Right renal pelvis (tissue), 4 donors: ENCODE results near the gene ASIC5. TPM values are rescaled to one million over a fixed set of nuclear protein-coding genes. Genes with fewer than 3 reads are reported as not detected.
A peak's percentile ranks its signal among the peaks of the same experiment; 100 is the strongest.

ENCODE experiments used
- DNase-seq, 4 donors: peaks; one replicate each; pipeline ENCODE4 v3.0.0-alpha.2; 2013; ENCODE audit warnings: low read depth in 4 of 4, low spot score in 3 of 4, missing footprints in 1 of 4
- polyA plus RNA-seq, 4 donors: library from polyadenylated mRNA; unstranded; fragments of 120-200 nt; gene quantifications; one replicate each; pipeline ENCODE4 v1.2.1, GENCODE V29; 2013; ENCODE audit not compliant: insufficient read length in 4 of 4

The ASIC5 gene
- polyA plus RNA-seq, 4 donors, result 0.12 to 0.20 TPM; not detected in 2

GRCh38 chr4:155883895-155884294 is 17.8 kb upstream of the ASIC5 start:
- DNase-seq, result no peak

GRCh38 chr4:155881555-155881954 is 15.5 kb upstream of the ASIC5 start:
- DNase-seq, result no peak

GRCh38 chr4:155879767-155880166 is 13.7 kb upstream of the ASIC5 start:
- DNase-seq, result no peak

GRCh38 chr4:155878611-155879010 is 12.5 kb upstream of the ASIC5 start:
- DNase-seq, result no peak

- DNase-seq, result no peak
These were observed 11.9 kb upstream of the ASIC5 start for GRCh38 chr4:155877971-155878370.

GRCh38 chr4:155875878-155876277 is 9.8 kb upstream of the ASIC5 start:
- no peak for DNase-seq

GRCh38 chr4:155855897-155856296 is 10.2 kb downstream of the ASIC5 start:
- no peak for DNase-seq

- DNase-seq, result no peak
These were observed 11.4 kb downstream of the ASIC5 start for GRCh38 chr4:155854582-155855226.

GRCh38 chr4:155853189-155853588 is 12.9 kb downstream of the ASIC5 start:
- DNase-seq, result no peak

GRCh38 chr4:155849042-155849441 is 17.0 kb downstream of the ASIC5 start:
- no peak for DNase-seq

- DNase-seq, result no peak
These were observed 19.1 kb downstream of the ASIC5 start for GRCh38 chr4:155846929-155847328.

GRCh38 chr4:155842080-155842479 is 24.0 kb downstream of the ASIC5 start:
- no peak for DNase-seq

- DNase-seq, result no peak
These were observed 28.8 kb downstream of the ASIC5 start for GRCh38 chr4:155837203-155837796.

GRCh38 chr4:155832664-155833063 is 33.4 kb downstream of the ASIC5 start:
- no peak for DNase-seq

- no peak for DNase-seq
These were observed 37.4 kb downstream of the ASIC5 start for GRCh38 chr4:155828628-155829027.

GRCh38 chr4:155822572-155822971 is 43.5 kb downstream of the ASIC5 start:
- DNase-seq, result no peak

- no peak for DNase-seq
These were observed 45.1 kb downstream of the ASIC5 start for GRCh38 chr4:155820887-155821518.

GRCh38 chr4:155819066-155819465 is 47.0 kb downstream of the ASIC5 start:
- DNase-seq, result no peak

- no peak for DNase-seq
These were observed 47.4 kb downstream of the ASIC5 start for GRCh38 chr4:155818639-155819038.

- DNase-seq, result no peak
These were observed 55.0 kb downstream of the ASIC5 start for GRCh38 chr4:155811083-155811482.

- peak in 3 of 4 donors; percentile 52 to 58 (median 52) for DNase-seq
These were observed 56.2 kb downstream of the ASIC5 start for GRCh38 chr4:155809835-155810234.

GRCh38 chr4:155807021-155807420 is 59.1 kb downstream of the ASIC5 start:
- no peak for DNase-seq
